GM06990 (cell line): Measurements from ENCODE around the gene LRRC8C.

Experiments used
- DNase-seq: peaks from one replicate; pipeline ENCODE4 v3.0.0-alpha.2; 2011; ENCODE audit not compliant: insufficient read length; ENCODE audit errors: extremely low read depth
- H3K27me3 ChIP-seq: replicated peaks from 2 replicates; pipeline ENCODE4 v1.6.0; 2011; ENCODE audit warnings: low read length; ENCODE audit not compliant: control insufficient read depth, insufficient read depth
- H3K36me3 ChIP-seq: 2 replicates; pipeline ENCODE4 v1.5.1; 2011; ENCODE audit warnings: low read length; ENCODE audit not compliant: control insufficient read depth, insufficient read depth
- H3K4me3 ChIP-seq: replicated peaks from 2 replicates; pipeline ENCODE4 v1.5.1; 2011; ENCODE audit warnings: low read depth, mild to moderate bottlenecking, control low read depth, low read length
- TF ChIP-seq, protein P1 (sequence below): IDR thresholded peaks from 2 replicates; pipeline ENCODE4 v1.5.1; 2011; ENCODE audit warnings: low read length, control low read depth, mild to moderate bottlenecking, inconsistent platforms; ENCODE audit not compliant: insufficient read depth, poor library complexity, severe bottlenecking

The LRRC8C gene

DNA sequence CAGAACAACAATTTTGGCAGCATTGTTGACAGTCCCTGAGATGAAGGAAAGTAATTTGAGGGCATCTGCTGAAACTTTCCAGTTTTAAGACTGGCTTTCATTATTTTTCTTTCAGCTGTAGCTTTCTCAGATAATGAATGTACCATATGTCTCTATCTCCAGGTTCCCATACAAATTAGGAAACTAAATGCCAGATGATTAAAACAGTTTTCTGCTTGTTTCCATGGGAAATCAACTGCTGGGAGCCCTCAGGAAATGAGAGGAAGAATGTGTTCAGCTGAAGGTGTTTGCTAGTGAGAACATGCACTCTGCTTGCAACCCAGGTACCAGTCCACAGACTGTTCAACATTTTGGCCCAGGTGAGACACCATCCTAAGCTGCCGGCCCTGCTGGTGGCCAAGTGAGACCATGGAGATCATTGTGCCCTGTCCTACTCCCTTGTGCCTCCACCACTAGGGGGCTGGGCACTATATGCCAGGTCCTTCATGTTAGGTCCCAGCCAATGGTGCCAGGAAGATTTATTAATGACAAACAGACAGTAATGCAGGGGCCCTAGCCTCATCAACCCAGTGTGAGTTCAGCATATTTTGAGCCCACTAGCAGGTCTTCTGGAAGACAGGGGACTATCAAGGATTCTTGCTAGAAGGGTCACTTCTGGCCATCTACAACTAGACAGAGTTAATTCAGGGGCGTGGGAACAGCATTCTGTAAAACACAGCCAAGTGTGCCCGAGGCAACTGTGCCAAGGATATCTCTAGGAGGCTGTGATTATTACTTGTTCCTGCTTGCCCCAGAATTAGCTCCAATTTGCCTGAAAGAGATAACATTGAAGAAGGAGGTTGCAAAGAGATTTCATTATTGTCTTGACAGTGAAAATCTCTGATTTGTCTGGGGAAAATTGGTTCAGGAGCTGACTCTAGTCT is 17.0 kb upstream of the LRRC8C start:
- no peak overlapping the region for H3K4me3 ChIP-seq
- DNase-seq: no peak
- H3K36me3 ChIP-seq: no peaks in the 10 kb centered on the region
- TF ChIP-seq, protein P1, sequence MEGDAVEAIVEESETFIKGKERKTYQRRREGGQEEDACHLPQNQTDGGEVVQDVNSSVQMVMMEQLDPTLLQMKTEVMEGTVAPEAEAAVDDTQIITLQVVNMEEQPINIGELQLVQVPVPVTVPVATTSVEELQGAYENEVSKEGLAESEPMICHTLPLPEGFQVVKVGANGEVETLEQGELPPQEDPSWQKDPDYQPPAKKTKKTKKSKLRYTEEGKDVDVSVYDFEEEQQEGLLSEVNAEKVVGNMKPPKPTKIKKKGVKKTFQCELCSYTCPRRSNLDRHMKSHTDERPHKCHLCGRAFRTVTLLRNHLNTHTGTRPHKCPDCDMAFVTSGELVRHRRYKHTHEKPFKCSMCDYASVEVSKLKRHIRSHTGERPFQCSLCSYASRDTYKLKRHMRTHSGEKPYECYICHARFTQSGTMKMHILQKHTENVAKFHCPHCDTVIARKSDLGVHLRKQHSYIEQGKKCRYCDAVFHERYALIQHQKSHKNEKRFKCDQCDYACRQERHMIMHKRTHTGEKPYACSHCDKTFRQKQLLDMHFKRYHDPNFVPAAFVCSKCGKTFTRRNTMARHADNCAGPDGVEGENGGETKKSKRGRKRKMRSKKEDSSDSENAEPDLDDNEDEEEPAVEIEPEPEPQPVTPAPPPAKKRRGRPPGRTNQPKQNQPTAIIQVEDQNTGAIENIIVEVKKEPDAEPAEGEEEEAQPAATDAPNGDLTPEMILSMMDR: peak; percentile 60
- H3K27me3 ChIP-seq: no peaks in the 10 kb centered on the region

DNA sequence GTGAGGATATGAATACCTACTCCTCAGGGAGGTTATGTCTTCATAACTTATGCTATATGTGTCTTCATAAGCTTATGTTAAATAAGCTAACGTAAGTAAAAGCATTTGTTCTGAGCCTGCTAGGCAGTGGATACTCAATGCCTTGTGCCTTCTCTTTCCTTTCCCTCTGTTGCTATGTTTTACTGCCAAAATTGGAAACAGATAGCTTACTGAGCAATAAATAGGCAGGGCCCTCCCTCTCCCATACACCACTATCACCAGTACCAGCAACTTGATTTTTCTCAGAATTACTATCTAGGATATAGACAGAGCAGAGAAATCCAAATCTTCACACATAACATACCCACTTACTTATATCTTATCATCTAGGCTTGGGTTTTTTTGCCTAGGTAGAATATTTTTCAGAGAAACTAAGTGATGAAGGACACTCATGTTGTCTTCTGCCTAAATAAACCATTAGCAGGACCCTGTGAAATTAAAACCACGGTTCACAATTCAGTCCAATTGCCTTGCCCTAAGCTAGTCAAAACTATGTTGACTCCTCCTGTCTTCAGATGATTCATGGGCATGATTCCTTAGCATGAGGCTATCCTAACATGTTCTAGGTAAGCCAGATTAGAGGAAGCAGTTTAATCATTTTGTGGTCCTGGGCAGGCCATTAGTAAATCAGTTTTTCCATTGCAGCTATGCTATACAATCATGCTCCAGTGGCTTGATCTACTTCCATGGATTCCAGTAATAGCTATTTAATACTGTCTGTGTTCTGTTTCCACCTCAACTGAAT is 15.9 kb upstream of the LRRC8C start:
- H3K4me3 ChIP-seq: no peak overlapping the region
- no peaks in the 10 kb centered on the region for H3K27me3 ChIP-seq
- no peaks in the 10 kb centered on the region for H3K36me3 ChIP-seq
- DNase-seq: no peak
- TF ChIP-seq, protein P1: no peak

DNA sequence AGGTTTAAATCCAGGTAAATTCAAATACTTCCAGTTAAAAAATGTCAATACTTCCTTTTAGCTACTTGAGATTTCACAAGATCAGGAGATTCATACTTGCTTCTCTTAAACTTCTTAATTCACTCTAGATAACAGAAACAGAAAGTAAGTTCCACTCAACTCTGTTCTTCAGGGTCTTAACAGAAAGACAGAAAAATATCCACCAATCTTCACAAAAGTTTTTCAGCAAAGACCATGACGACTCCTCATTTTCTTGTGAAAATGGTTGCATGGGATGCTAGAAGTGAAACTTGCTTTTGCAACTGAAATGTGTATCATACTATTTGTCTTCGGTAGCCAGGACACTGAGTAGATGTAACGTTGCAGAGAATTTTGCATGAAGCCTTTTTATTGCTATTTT is 12.3 kb upstream of the LRRC8C start:
- H3K4me3 ChIP-seq: no peak overlapping the region
- no peak for DNase-seq
- H3K36me3 ChIP-seq: no peaks in the 10 kb centered on the region
- TF ChIP-seq, protein P1: no peak
- H3K27me3 ChIP-seq: no peaks in the 10 kb centered on the region

DNA sequence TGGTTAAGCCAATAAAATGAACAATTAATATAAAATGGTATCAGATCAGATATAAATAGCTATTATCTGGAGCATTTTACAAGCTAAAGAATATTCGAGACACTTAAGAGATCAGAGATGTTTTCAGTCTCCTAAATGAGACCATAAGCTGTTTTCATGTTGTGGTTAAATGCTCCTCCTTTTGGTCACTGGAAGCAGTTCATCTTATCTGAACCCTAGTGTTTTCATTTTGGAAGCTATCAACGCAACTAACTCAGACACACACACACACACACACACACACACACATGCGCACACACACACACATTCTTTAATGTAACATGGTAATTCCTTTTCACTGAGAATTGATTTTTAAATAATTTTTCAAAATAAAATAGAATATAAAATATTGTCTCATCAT is 10.0 kb upstream of the LRRC8C start:
- no peaks in the 10 kb centered on the region for H3K36me3 ChIP-seq
- H3K4me3 ChIP-seq: no peak overlapping the region
- no peaks in the 10 kb centered on the region for H3K27me3 ChIP-seq
- no peak for DNase-seq
- TF ChIP-seq, protein P1: no peak

DNA sequence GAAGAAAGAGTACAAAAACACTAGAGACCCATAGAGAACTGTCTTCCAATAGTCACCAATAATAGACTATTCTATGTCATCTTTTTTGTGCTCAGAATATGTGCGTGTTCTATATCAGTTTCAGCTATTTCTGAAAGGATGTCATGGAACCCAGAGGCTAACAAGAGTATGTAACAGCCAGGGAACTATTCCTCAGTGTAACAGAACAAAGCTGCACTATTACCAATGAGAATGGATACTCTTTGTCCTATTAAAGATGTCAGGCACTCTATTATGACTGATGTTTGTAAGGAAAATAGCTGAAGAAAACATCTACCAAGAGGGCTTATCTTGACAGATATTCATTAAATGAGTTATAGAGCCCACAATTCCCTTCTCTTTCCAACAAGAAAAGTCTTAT is 8.6 kb upstream of the LRRC8C start:
- H3K27me3 ChIP-seq: no peaks in the 10 kb centered on the region
- H3K36me3 ChIP-seq: no peaks in the 10 kb centered on the region
- no peak overlapping the region for H3K4me3 ChIP-seq
- no peak for DNase-seq
- TF ChIP-seq, protein P1: no peak
